Endodermal cell (in vitro differentiated cells): ENCODE measurements around the gene RTCA. TPM values are rescaled to one million over a fixed set of nuclear protein-coding genes. Genes with fewer than 3 reads are reported as not detected.
"Not testable (repeated sequence)": the region's sequence is repeated elsewhere in the genome, so short reads cannot be mapped to it uniquely, and the experiment has no call there.

ENCODE experiments used
- DNase-seq: peaks from one replicate; pipeline ENCODE4 v3.0.0-alpha.2; 2017
- H3K27ac ChIP-seq: 2 replicates; pipeline ENCODE4 v1.5.1; 2013; ENCODE audit warnings: mild to moderate bottlenecking, low read depth, low read length, moderate library complexity
- H3K27me3 ChIP-seq: 2 replicates; pipeline ENCODE4 v1.6.1; 2013; ENCODE audit warnings: mild to moderate bottlenecking, low read length, moderate library complexity; ENCODE audit not compliant: insufficient read depth, control insufficient read depth, poor library complexity, severe bottlenecking
- H3K36me3 ChIP-seq: 2 replicates; pipeline ENCODE4 v1.7.0; 2013; ENCODE audit warnings: mild to moderate bottlenecking, low read length, moderate library complexity; ENCODE audit not compliant: control insufficient read depth, insufficient read depth
- H3K4me1 ChIP-seq: one replicate; pipeline ENCODE4 v1.7.0; 2013; ENCODE audit warnings: low read length; ENCODE audit not compliant: control insufficient read depth, insufficient read depth
- H3K4me3 ChIP-seq: 2 replicates; pipeline ENCODE4 v1.5.1; 2013; ENCODE audit warnings: mild to moderate bottlenecking, low read length, moderate library complexity
- H3K9ac ChIP-seq: 2 replicates; pipeline ENCODE4 v1.6.1; 2013; ENCODE audit warnings: mild to moderate bottlenecking, low read length, moderate library complexity; ENCODE audit not compliant: poor library complexity, severe bottlenecking; ENCODE audit errors: extremely low read depth
- H3K9me3 ChIP-seq: 2 replicates; pipeline ENCODE4 v1.6.1; 2013; ENCODE audit warnings: mild to moderate bottlenecking, low read length, moderate library complexity; ENCODE audit not compliant: control insufficient read depth
- H3K27ac Mint-ChIP-seq: 2 replicates; pipeline ENCODE4 v1.8.0; 2020; ENCODE audit warnings: mixed read lengths
- H3K27me3 Mint-ChIP-seq: 2 replicates; pipeline ENCODE4 v1.8.0; 2021; ENCODE audit warnings: mild to moderate bottlenecking, mixed read lengths; ENCODE audit not compliant: insufficient read depth
- H3K36me3 Mint-ChIP-seq: 2 replicates; pipeline ENCODE4 v1.8.0; 2020; ENCODE audit warnings: low read depth, mixed read lengths
- H3K4me1 Mint-ChIP-seq: 2 replicates; pipeline ENCODE4 v1.8.0; 2020; ENCODE audit warnings: mixed read lengths
- H3K4me3 Mint-ChIP-seq: 2 replicates; pipeline ENCODE4 v1.8.0; 2020; ENCODE audit warnings: mild to moderate bottlenecking, moderate library complexity, mixed read lengths
- H3K9me3 Mint-ChIP-seq: 2 replicates; pipeline ENCODE4 v1.8.0; 2020; ENCODE audit warnings: mild to moderate bottlenecking, mixed read lengths
- WGBS, 2 experiments: methylation state at CpG; one replicate each; pipeline versions ENCODE4 v1.1.5 to v1.1.7; 2013; ENCODE audit warnings: missing lambda C conversion rate in 2 of 2, mixed read lengths in 1 of 2; ENCODE audit not compliant: insufficient coverage in 1 of 2, insufficient read length in 1 of 2; 5-methylcytosine and 5-hydroxymethylcytosine counted together
- microRNA-seq: library from miRNA; unstranded; fragments of <30 nt; microRNA quantifications from one replicate; pipeline ENCODE4 v1.2.0, GENCODE V29; 2020; ENCODE audit warnings: borderline microRNAs expressed
- total RNA-seq, 2 donors: library from RNA; stranded (reverse); fragmentation: NEBNext Ultra II Directional in 1 of 2; extraction: Animal tissue kit (Norgen Biotek cat#: 25700) in 1 of 2; gene quantifications; 2 replicates in 1 of 2; 3 replicates in 1 of 2; pipeline ENCODE4 v1.2.1, GENCODE V29; 2021
- TF ChIP-seq, protein P1 (sequence below): fragments of 200-600 bp; sonication (generic); conservative IDR thresholded peaks from 2 replicates; pipeline ENCODE4 v1.5.0; 2021; ENCODE audit warnings: antibody characterized with exemption, mild to moderate bottlenecking

Gene RTCA
- total RNA-seq, 2 donors from 2014 or later = 46.0 to 49.8 TPM

DNA sequence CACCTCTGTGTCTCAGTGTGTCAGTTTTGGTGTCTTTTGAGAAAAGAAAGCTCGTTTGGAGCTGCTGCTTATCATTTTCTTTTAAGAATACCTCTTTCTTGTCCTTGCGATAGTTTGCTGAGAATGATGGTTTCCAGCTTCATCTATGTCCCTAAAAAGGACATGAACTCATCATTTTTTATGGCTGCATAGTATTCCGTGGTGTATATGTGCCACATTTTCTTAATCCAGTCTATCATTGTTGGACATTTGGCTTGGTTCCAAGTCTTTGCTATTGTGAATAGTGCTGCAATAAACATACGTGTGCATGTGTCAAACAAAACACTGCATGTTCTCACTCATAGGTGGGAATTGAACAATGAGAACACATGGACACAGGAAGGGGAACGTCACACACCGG lies 73.7 kb downstream of the RTCA start:
- H3K4me3 ChIP-seq, DNase-seq, H3K27me3 ChIP-seq, H3K9me3 ChIP-seq, H3K4me3 Mint-ChIP-seq, H3K36me3 ChIP-seq, H3K27me3 Mint-ChIP-seq, H3K9ac ChIP-seq, H3K27ac ChIP-seq, H3K27ac Mint-ChIP-seq, H3K36me3 Mint-ChIP-seq, H3K9me3 Mint-ChIP-seq: not testable (repeated sequence)
- H3K4me1 Mint-ChIP-seq = peaks cover 40% of the 10 kb centered on the region
- H3K4me1 ChIP-seq = peaks cover 13% of the 10 kb centered on the region
- 88 to 95% methylated on average over 3 to 6 of the region's 6 CpGs for WGBS, 2 experiments

DNA sequence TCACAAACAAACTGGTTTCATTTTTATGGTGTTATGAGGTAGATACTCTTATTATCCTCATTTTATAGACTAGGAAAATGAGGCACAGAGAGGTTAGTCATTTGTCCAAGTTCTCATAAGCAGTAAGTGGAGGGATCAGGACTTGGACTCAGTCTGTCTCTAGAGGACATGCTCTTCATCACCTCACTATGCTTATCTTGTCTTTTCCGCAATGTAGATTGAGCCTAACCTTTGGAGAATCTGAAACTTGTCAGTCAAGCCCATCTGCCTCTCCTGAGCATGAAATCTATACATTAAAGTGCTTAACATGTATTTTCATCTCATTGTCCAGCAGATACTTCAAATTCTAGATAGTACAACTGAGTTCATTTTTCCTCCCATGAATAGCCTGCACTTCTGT lies 74.5 kb downstream of the RTCA start:
- 98 to 100% methylated on average over 1 of the region's 1 CpG for WGBS, 2 experiments

DNA sequence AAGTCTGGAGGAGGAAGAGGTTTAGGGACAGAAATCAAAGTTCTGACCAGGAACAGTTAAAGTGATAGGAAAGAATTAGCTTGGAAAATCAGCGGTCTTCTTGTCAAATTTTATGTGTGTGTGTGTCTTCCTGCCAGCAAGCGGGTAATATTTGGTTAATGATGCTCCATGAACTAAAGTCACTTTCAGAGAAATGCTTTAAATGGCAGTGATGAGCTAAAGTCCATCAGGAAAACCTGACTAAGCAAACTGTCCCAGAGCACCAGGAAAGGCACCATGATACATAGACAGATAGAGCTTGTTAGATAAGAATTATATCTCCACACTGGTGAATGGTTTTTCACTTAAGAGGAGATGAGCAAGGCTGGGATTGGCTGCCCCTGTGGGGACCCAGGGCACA lies 76.3 kb downstream of the RTCA start:
- TF ChIP-seq, protein P1, sequence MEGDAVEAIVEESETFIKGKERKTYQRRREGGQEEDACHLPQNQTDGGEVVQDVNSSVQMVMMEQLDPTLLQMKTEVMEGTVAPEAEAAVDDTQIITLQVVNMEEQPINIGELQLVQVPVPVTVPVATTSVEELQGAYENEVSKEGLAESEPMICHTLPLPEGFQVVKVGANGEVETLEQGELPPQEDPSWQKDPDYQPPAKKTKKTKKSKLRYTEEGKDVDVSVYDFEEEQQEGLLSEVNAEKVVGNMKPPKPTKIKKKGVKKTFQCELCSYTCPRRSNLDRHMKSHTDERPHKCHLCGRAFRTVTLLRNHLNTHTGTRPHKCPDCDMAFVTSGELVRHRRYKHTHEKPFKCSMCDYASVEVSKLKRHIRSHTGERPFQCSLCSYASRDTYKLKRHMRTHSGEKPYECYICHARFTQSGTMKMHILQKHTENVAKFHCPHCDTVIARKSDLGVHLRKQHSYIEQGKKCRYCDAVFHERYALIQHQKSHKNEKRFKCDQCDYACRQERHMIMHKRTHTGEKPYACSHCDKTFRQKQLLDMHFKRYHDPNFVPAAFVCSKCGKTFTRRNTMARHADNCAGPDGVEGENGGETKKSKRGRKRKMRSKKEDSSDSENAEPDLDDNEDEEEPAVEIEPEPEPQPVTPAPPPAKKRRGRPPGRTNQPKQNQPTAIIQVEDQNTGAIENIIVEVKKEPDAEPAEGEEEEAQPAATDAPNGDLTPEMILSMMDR = no peak
- no peak overlapping the region for H3K4me3 ChIP-seq
- Mint-ChIP-seq H3K9me3 (peaks cover 2% of the 10 kb centered on the region), H3K36me3 (no peaks in the 10 kb centered on the region), H3K4me3 (no peak overlapping the region), H3K27me3 (no peaks in the 10 kb centered on the region), H3K27ac (no peak overlapping the region), H3K4me1 (peaks cover 18% of the 10 kb centered on the region)
- peaks cover 6% of the 10 kb centered on the region for H3K9me3 ChIP-seq
- no peak overlapping the region for H3K9ac ChIP-seq
- DNase-seq = no peak
- no peaks in the 10 kb centered on the region for H3K27me3 ChIP-seq
- H3K27ac ChIP-seq = no peak overlapping the region
- H3K36me3 ChIP-seq = no peaks in the 10 kb centered on the region
- H3K4me1 ChIP-seq = peaks cover 9% of the 10 kb centered on the region
- 95 to 97% methylated on average over 2 of the region's 2 CpGs for WGBS, 2 experiments

More for the DNA sequence above, 74.5 kb downstream of the RTCA start:
- H3K4me3 Mint-ChIP-seq = no peak overlapping the region
- H3K27ac Mint-ChIP-seq = no peak overlapping the region
- no peaks in the 10 kb centered on the region for H3K27me3 ChIP-seq
- H3K27ac ChIP-seq = no peak overlapping the region
- H3K4me1 Mint-ChIP-seq = peaks cover 34% of the 10 kb centered on the region
- H3K9me3 ChIP-seq = peaks cover 7% of the 10 kb centered on the region
- no peak overlapping the region for H3K9ac ChIP-seq
- TF ChIP-seq, protein P1 = no peak
- peaks cover 2% of the 10 kb centered on the region for H3K9me3 Mint-ChIP-seq
- DNase-seq = no peak
- peaks cover 13% of the 10 kb centered on the region for H3K4me1 ChIP-seq
- no peaks in the 10 kb centered on the region for H3K27me3 Mint-ChIP-seq
- H3K36me3 ChIP-seq = no peaks in the 10 kb centered on the region
- H3K4me3 ChIP-seq = peak overlapping the region; percentile 6
- H3K36me3 Mint-ChIP-seq = no peaks in the 10 kb centered on the region

Small RNA genes lying within 50 kb of the gene (microRNA-seq; reads per million reads assigned to microRNA genes)
- gene MIR553 = not detected

Other genes starting within 250 kb of the RTCA start
- gene SASS6, start 133.3 kb upstream of the RTCA start, total RNA-seq = 10 to 100 TPM in 1 of 2 donors, 1 to 10 TPM in 1; 8.8 to 15.3 TPM
- 10 to 100 TPM; 11.4 to 18.9 TPM for gene TRMT13, start 133.1 kb upstream of the RTCA start, total RNA-seq
- under 1 TPM; 0.24 to 0.84 TPM for gene LRRC39, start 88.0 kb upstream of the RTCA start, total RNA-seq
- 10 to 100 TPM; 23.0 to 24.6 TPM for gene DBT, start 16.4 kb upstream of the RTCA start, total RNA-seq
- gene CDC14A, start 86.3 kb downstream of the RTCA start, total RNA-seq = 10 to 100 TPM; 14.5 to 17.6 TPM